SW480 (cell line): Measurements from ENCODE around the gene TNFSF12.

Source experiments
- DNase-seq: peaks from one replicate; pipeline ENCODE4 v3.0.0-alpha.2; 2016; ENCODE audit warnings: low spot score

The TNFSF12 gene

DNA sequence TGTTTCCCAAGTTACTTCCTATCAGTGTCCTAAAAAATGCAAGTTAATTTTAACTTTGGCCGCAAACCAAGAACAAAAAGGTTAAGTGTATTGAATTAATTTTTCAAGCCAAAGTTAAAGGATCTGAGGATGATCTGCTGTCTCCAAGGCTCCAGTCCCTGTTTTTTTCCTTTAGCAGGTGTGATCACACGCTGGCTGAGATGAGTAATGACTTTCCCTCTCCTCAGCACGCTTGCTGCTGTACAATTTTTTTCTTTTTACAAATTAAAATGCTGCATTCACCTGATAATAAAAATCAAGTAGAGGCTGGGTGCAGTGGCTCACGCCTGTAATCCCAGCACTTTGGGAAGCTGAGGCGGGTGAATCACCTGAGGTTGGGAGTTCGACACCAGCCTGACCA lies 3.9 kb upstream of the TNFSF12 start:
- no peak for DNase-seq

DNA sequence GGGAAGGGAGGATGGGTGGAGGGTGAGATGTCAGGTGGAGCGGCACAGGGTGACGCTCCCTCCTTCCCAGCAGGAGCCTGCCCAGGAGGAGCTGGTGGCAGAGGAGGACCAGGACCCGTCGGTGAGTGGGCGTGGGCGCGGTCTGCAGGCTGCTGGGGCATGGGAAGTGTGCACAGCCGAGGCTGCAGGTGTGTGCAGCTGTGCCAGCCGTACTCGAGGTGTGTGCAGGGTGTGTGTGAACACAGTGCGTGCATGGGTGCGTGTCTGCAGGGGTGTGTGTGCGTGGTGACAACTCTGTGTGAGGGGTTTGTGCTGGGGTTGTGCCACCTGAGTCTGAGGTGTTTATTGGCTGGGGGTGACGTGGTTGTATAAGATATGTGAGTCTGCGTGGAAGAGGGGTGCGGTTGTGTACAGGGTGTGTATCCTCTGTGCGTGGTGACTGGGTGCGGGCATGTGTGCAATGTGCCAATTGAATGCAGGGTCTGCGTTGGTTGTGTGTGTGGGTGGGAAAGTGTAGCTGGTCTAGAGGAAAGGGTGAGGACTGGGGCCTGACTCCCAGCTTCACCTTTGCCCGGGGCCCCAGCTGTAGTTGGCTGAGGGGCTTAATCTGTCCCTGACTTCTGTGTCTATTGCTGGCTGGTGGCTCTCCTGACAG lies 670 bp downstream of the TNFSF12 start:
- peak; percentile 61 for DNase-seq

- DNase-seq, result no peak
These were observed 1.5 kb downstream of the TNFSF12 start for GRCh38 chr17:7550344-7550743.

GRCh38 chr17:7551396-7551795 lies 2.5 kb downstream of the TNFSF12 start:
- no peak for DNase-seq

DNA sequence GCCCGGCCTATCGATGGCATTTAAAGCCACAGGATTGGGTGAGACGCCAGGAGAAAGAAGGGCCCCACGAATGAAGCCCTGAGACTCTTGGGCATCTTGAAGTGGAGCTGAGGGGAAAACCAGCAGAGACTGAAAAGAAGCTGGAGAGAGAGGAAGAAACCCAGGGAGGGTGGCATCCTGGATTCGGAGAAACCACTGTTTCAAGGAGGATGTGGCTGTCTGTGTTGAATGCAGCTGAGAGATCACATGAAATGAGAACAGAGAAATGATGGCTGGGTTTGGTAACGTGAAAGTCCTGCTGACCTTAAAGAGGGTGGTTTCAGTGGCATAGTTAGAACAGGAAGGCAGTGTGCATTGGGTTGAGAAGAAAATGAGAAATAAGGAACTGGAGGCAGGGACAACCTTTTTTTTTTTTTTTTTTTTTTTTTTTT lies 3.8 kb downstream of the TNFSF12 start:
- DNase-seq, result no peak

- no peak for DNase-seq
These were observed 4.5 kb downstream of the TNFSF12 start for GRCh38 chr17:7553356-7553755.

- no peak for DNase-seq
These were observed 6.6 kb downstream of the TNFSF12 start for GRCh38 chr17:7555320-7555948.

DNA sequence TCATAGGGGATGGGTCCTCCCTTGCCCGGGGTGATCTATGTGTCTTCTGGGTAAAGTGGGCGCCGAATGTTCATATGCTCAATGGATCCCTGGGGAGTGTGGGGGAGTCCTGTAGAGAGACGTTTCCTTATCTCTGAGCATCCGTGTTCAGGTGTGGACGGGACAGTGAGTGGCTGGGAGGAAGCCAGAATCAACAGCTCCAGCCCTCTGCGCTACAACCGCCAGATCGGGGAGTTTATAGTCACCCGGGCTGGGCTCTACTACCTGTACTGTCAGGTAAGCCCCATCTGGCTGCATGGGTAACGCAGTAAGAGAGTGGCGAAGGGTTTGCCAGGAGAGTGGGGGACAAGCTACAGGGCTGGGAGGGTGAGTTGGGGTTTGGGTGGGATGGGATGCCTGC lies 7.8 kb downstream of the TNFSF12 start:
- no peak for DNase-seq

- DNase-seq, result no peak
These were observed 8.4 kb downstream of the TNFSF12 start for GRCh38 chr17:7557147-7557764.

GRCh38 chr17:7557775-7558543 lies 9.1 kb downstream of the TNFSF12 start:
- DNase-seq, result peak; percentile 52

GRCh38 chr17:7558544-7559319 lies 9.9 kb downstream of the TNFSF12 start, which contains the start of gene TNFSF13:
TNFSF13 (plus strand) TSS chr17:7558750; CDS start chr17:7559040, 290 bp downstream.
- no peak for DNase-seq

- DNase-seq, result no peak
These were observed 10.7 kb downstream of the TNFSF12 start for GRCh38 chr17:7559320-7560171.

GRCh38 chr17:7560172-7561027 lies 11.5 kb downstream of the TNFSF12 start:
- no peak for DNase-seq

DNA sequence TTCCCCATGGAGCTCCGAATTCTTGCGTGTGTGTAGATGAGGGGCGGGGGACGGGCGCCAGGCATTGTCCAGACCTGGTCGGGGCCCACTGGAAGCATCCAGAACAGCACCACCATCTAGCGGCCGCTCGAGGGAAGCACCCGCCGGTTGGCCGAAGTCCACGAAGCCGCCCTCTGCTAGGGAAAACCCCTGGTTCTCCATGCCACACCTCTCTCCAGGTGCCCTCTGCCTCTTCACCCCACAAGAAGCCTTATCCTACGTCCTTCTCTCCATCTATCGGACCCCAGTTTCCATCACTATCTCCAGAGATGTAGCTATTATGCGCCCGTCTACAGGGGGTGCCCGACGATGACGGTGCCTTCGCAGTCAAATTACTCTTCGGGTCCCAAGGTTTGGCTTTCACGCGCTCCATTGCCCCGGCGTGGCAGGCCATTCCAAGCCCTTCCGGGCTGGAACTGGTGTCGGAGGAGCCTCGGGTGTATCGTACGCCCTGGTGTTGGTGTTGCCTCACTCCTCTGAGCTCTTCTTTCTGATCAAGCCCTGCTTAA lies 12.2 kb downstream of the TNFSF12 start:
- peak; percentile 92 for DNase-seq

GRCh38 chr17:7561589-7562207 lies 12.8 kb downstream of the TNFSF12 start, which contains the start of gene SENP3:
SENP3 (plus strand) TSS chr17:7561919; CDS start chr17:7563077, 1,158 bp downstream.
- DNase-seq, result peak; percentile 88

GRCh38 chr17:7562208-7562605 lies 13.3 kb downstream of the TNFSF12 start:
- DNase-seq, result no peak

DNA sequence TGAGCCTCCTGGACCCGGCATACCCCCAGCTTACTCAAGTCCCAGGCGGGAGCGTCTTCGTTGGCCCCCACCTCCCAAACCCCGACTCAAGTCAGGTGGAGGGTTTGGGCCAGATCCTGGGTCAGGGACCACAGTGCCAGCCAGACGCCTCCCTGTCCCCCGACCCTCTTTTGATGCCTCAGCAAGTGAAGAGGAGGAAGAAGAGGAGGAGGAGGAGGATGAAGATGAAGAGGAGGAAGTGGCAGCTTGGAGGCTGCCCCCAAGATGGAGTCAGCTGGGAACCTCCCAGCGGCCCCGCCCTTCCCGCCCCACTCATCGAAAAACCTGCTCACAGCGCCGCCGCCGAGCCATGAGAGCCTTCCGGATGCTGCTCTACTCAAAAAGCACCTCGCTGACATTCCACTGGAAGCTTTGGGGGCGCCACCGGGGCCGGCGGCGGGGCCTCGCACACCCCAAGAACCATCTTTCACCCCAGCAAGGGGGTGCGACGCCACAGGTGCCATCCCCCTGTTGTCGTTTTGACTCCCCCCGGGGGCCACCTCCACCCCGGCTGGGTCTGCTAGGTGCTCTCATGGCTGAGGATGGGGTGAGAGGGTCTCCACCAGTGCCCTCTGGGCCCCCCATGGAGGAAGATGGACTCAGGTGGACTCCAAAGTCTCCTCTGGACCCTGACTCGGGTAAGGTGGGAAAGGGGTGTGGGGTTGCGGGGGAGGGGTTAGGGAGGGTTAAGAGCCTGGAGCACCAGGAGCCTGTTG lies 14.4 kb downstream of the TNFSF12 start:
- no peak for DNase-seq

DNA sequence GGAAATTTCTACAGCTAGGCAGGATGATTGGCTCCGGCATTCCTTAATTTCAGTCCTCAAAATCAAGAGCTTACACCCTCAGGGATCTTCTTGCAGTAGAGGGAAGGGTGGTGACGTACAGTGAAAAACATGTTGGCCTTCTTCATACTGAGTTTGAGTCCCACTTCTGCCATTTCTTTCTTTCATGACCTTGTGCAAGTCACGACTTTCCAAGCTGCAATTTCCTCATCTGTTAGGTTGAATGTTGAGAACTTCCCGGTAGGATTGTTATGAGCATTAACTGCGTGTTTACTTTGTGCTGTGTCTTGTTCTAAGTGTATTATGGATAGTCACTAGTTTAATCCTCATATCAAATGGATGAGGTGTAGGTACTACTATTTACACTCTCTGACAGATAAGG lies 20.7 kb downstream of the TNFSF12 start:
- DNase-seq, result no peak
